NOMO-1 treated with DMSO at 0.1 percent for 48 hours (cell line): Measurements from ENCODE around the gene FAM228A.

Experiments
- DNase-seq: peaks from one replicate; lab custom pipeline; 2025; ENCODE audit not compliant: unreplicated experiment; lab: John Stamatoyannopoulos, UW

The FAM228A gene

GRCh38 chr2:24222946-24223345 is 48.1 kb downstream of the FAM228A start:
- DNase-seq, result no peak

DNA sequence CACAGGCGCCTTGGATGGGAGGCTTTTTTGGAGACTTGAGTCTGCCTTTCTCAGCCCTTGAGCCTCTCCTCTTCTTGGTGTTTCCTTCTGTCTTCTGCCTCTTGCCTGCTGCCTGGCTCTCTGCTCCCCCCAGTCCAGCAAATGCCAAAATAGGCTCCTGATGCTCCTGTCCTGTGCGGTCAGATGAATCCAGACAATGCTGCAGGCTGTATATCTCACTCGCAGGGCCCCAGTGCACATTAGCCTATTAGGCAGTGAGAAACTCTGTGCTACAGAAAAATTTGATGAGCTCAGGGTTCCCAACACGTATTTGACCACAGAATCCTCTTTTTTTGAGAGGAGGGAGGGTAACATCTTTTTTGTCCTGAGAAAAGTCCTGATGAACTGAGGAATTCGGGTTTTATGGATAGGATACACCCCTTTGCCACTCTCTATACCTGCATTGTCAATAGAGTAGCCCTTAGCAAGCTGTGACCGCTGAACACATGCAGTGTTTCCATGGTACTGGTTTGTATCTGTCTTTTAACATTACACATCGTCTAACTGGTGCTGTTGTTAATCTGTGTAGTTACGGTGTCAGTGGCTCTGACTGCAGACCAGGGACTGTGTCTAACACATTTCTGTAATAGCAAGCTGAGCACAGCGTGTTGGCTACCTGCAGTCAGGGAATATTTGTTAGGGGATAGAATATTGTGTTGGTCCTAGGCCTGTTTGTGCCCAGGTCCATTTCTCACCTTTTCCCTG is 50.8 kb downstream of the FAM228A start:
- no peak for DNase-seq

DNA sequence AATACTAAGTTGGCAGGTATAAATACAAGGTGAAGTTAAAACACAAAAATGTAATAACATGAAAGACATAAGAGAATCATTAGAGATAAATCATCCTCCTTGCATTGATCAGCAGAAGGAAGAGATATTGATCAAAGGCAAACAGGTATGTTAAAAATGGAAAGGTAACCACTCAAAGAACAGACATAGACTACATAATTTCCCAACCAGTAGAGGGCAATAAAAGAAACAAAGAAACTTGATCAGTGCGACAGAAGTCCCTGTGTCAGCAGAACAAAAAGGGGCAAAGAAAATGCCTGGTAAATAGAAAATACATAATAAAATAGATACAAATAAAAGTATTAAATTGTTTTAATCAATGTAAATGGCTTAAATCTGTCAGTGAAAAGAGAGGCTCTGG is 53.6 kb downstream of the FAM228A start:
- DNase-seq, result no peak

DNA sequence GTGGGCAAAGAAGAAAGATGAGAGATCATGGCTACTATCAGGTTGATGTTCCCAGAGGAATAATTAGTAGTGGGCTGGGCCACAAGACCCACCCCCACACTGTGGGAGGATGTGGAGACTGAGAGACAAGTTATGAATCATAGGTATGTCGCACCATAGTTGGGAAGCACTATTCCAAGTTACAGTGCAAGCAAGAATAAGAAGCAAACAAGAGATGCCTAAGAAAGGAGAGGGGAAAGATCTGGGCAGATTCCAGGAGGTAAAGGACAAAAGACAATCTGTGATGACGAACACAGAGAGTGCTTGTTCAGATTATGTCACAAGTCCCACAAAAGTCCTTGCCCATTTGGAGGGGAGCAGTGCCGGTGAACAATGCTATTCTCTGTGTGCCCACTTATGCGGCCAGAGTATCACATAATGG is 56.6 kb downstream of the FAM228A start:
- DNase-seq, result no peak

DNA sequence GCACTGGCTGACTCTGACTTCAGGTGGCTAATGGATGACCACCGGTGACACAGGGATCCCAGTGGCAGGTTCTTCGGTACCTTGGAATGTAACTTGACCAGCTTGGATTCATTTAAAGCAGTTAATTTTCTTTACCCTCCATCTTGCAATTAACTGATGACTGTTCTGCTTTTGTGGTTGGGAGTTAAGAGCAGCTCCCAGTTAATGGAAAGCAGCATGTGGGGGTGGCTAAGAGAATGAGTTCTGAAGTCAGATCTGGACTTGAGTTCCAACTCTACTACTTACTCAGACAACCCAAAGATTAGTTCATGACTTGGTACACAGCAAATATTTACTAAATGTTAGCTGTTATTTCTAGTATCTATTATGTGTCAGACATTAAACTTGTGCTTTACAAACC is 58.5 kb downstream of the FAM228A start:
- no peak for DNase-seq

GRCh38 chr2:24237313-24237712 is 62.5 kb downstream of the FAM228A start:
- DNase-seq, result no peak

- DNase-seq, result no peak
These were observed 63.3 kb downstream of the FAM228A start for GRCh38 chr2:24238158-24238557.

GRCh38 chr2:24239553-24239952 is 64.7 kb downstream of the FAM228A start:
- no peak for DNase-seq
